Nephron progenitor cell (in vitro differentiated cells): ENCODE measurements around the gene KSR1.
"Not testable (repeated sequence)": the region's sequence is repeated elsewhere in the genome, so short reads cannot be mapped to it uniquely, and the experiment has no call there.

Experiments used
- DNase-seq: peaks from one replicate; pipeline ENCODE4 v3.0.0; 2021
- H3K27ac Mint-ChIP-seq: 2 replicates; pipeline ENCODE4 v1.8.0; 2021; ENCODE audit warnings: mild to moderate bottlenecking, moderate library complexity, mixed read lengths
- H3K27me3 Mint-ChIP-seq: 2 replicates; pipeline ENCODE4 v1.8.0; 2021; ENCODE audit warnings: mild to moderate bottlenecking, low read depth, mixed read lengths; ENCODE audit not compliant: poor library complexity
- H3K36me3 Mint-ChIP-seq: 2 replicates; pipeline ENCODE4 v1.8.0; 2021; ENCODE audit warnings: low read depth, mixed read lengths
- H3K4me1 Mint-ChIP-seq: 2 replicates; pipeline ENCODE4 v1.8.0; 2021; ENCODE audit warnings: mixed read lengths
- H3K4me3 Mint-ChIP-seq: 2 replicates; pipeline ENCODE4 v1.8.0; 2021; ENCODE audit warnings: mild to moderate bottlenecking, moderate library complexity, mixed read lengths
- H3K9me3 Mint-ChIP-seq: 2 replicates; pipeline ENCODE4 v1.8.0; 2021; ENCODE audit warnings: mild to moderate bottlenecking, moderate library complexity, mixed read lengths
- TF ChIP-seq, protein P1 (sequence below): fragments of 200-600 bp; sonication (generic); IDR thresholded peaks from 2 replicates; pipeline ENCODE4 v1.5.0; 2021; ENCODE audit warnings: antibody characterized with exemption

KSR1 gene

DNA sequence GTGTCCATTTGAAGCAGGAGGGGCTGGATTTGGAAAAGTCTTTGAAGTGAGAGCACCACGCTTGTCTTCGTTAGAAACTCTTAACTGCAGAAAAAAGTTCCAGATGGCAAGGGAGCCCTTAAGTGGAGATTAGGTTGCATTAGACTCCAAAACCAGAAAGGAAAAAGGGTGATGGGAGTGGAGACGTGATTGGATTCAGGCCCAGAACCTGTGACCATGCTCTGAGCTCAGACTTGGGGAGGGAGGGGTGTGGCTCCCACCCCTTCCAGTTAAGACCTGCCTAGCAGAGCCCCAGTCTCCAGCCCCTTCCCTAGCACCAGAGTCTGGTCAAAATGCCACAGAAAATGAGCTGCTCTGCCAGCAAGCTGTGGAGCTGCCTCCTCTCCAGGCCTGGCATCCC is 168.3 kb downstream of the KSR1 start:
- H3K4me3 Mint-ChIP-seq, result no peak overlapping the region

DNA sequence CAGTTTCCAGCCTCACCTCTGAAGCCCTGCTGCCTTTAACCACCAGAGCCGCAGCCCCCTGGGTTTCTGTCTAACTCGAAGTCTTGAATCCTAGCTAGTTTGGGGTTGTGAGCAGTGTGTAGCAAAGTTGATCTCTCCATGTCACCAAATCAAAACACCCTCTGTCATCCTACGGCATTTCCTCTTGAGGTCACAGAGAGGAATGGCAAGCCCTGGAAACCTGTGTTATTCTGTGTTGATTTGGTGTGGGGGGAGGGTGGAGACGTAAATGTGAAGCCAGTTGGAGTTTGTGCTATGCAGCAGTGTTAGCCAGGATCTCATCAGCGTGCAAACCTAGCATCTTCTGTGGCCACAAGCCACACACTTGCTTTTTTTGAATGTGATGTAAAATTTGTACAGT is 169.6 kb downstream of the KSR1 start:
- Mint-ChIP-seq H3K4me1 (no peaks in the 10 kb centered on the region), H3K9me3 (no peaks in the 10 kb centered on the region), H3K27me3 (peaks cover 5% of the 10 kb centered on the region), H3K27ac (no peak overlapping the region), H3K4me3 (no peak overlapping the region), H3K36me3 (peaks cover 14% of the 10 kb centered on the region)
- TF ChIP-seq, protein P1, sequence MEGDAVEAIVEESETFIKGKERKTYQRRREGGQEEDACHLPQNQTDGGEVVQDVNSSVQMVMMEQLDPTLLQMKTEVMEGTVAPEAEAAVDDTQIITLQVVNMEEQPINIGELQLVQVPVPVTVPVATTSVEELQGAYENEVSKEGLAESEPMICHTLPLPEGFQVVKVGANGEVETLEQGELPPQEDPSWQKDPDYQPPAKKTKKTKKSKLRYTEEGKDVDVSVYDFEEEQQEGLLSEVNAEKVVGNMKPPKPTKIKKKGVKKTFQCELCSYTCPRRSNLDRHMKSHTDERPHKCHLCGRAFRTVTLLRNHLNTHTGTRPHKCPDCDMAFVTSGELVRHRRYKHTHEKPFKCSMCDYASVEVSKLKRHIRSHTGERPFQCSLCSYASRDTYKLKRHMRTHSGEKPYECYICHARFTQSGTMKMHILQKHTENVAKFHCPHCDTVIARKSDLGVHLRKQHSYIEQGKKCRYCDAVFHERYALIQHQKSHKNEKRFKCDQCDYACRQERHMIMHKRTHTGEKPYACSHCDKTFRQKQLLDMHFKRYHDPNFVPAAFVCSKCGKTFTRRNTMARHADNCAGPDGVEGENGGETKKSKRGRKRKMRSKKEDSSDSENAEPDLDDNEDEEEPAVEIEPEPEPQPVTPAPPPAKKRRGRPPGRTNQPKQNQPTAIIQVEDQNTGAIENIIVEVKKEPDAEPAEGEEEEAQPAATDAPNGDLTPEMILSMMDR, result no peak
- no peak for DNase-seq

More for the DNA sequence above, 168.3 kb downstream of the KSR1 start:
- H3K27me3 Mint-ChIP-seq, result peaks cover 5% of the 10 kb centered on the region
- H3K9me3 Mint-ChIP-seq, result no peaks in the 10 kb centered on the region
- peaks cover 14% of the 10 kb centered on the region for H3K36me3 Mint-ChIP-seq
- H3K4me1 Mint-ChIP-seq, result no peaks in the 10 kb centered on the region
- DNase-seq, result no peak
- TF ChIP-seq, protein P1, result no peak
- peak overlapping the region; percentile 58 for H3K27ac Mint-ChIP-seq

DNA sequence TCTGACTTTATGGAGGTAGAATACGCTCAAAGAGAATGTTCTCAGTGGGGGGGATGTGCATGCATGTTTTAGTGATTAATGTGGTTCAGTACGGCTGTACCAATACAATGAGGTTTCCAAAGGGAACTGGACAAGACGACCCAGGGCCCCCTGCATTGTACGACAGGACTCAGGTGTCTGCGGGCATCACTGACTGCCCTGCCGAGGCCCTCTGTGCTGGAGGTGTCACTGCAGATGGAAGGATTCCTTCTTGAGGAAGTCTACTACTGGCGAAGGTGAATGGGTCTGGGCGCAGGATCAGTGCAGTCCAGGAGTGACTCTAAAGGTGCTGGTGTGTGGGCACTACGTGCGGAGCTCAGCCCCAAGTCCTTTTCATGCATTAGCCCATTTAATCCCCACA is 171.3 kb downstream of the KSR1 start:
- Mint-ChIP-seq H3K9me3 (no peaks in the 10 kb centered on the region), H3K27me3 (peaks cover 5% of the 10 kb centered on the region), H3K4me1 (peaks cover 9% of the 10 kb centered on the region), H3K27ac (no peak overlapping the region), H3K36me3 (peaks cover 14% of the 10 kb centered on the region), H3K4me3 (no peak overlapping the region)
- TF ChIP-seq, protein P1, result no peak
- DNase-seq, result no peak

DNA sequence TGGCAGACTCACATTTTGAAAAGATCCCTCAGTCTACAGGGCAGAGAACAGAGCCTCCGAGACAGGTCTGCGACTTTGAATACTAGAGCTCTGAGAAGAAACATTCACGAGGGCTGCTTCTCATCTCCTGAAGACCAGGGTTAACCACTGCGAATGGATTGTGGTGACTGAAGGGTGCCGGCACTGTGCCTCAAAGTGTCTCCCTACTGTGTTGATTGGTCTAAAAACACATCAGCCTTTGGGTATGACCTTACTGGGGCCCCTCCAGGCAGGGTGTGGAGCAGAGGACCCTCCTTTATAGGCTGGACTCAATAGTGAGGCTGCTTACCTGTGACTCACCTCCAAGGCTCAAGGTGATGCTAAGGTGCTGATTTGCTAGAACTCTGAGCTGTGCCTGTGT is 172.1 kb downstream of the KSR1 start:
- TF ChIP-seq, protein P1, result no peak
- Mint-ChIP-seq H3K27me3 (peaks cover 5% of the 10 kb centered on the region), H3K9me3 (no peaks in the 10 kb centered on the region), H3K36me3 (peaks cover 11% of the 10 kb centered on the region), H3K27ac (no peak overlapping the region), H3K4me1 (peaks cover 18% of the 10 kb centered on the region), H3K4me3 (no peak overlapping the region)
- no peak for DNase-seq

DNA sequence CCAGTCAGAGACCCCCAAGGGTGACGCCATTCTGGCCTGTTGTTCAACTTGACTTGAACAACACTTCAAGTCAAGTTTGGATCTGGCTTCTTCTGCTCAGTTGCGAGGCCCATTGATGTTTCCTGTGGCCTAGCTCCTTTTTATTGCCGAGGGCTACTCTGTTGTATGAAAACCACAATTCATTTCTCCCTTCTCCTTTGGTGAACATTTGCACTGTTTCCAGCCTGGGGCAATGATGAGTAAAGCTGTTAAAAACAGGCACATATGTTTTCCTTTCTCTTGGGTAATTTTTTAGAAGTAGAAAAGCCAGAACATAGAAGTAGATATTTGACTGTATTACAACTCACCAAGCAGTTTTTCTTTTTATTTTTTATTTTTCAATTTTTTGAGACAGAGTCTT is 173.0 kb downstream of the KSR1 start:
- H3K4me3 Mint-ChIP-seq, H3K27me3 Mint-ChIP-seq, H3K27ac Mint-ChIP-seq, H3K36me3 Mint-ChIP-seq, DNase-seq, H3K9me3 Mint-ChIP-seq: not testable (repeated sequence)
- H3K4me1 Mint-ChIP-seq, result peaks cover 19% of the 10 kb centered on the region

DNA sequence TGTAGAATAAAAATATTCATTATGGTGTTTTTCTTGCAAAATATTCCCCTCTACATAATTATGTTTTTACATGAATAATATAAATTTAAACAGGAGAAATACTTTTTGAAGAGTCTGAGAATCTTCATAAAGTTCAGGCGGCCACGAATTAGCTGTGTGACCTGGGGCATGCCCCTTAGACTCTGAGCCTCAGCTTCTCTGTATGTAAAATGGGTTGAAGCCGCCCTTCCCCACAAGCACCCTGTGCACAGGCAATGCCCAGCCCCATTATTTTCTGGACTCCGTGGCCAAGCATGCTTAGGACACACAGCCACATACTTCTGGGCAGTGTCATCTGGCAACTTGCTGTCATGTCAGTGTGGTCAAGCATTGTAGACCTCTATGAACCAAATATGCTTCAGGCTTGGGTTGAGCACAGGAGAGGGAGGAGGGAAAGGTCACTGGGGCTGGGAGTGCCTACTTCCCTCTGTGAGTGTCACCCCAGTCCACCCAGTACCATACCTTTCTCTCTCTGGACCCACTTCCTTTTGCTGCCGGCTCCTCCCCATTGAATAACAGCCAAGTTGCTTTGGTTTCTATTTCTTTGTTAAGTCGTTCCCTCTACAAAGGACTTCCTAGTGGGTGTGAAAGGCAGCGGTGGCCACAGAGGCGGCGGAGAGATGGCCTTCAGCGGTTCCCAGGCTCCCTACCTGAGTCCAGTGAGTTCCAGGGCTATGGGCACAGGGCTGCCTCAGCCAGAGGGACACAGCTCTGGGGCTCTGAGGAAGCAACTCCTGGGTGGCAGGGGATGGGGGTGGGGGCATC is 174.6 kb downstream of the KSR1 start, which contains the start of gene LGALS9:
TSS of gene LGALS9 (plus strand) at position 582 of the 804 bp plus-strand sequence. CDS start at position 660, 78 bp downstream.
- DNase-seq, result no peak
- TF ChIP-seq, protein P1, result no peak
- H3K27me3 Mint-ChIP-seq, result peaks cover 8% of the 10 kb centered on the region
- H3K4me1 Mint-ChIP-seq, result peaks cover 31% of the 10 kb centered on the region
- peaks cover 4% of the 10 kb centered on the region for H3K9me3 Mint-ChIP-seq
- H3K27ac Mint-ChIP-seq, result peak within 1 kb of the TSS; percentile 52
- H3K4me3 Mint-ChIP-seq, result no peak within 1 kb of the TSS
- peaks cover 7% of the 10 kb centered on the region for H3K36me3 Mint-ChIP-seq
